CD4-positive, alpha-beta T cell treated with Interleukin-12 subunit alpha and Interleukin-12 subunit beta, for 1 hour (primary cell): Measurements from ENCODE around the gene POLR2I.
"Not testable (repeated sequence)": the region's sequence is repeated elsewhere in the genome, so short reads cannot be mapped to it uniquely, and the experiment has no call there.

Source experiments
- DNase-seq: peaks from one replicate; pipeline ENCODE4 v3.0.0-alpha.2; 2020

POLR2I gene

GRCh38 chr19:36114721-36115452, at the start of gene POLR2I:
Gene POLR2I (minus strand): TSS chr19:36114875. CDS start chr19:36114856, 19 bp downstream.
- peak; percentile 100 for DNase-seq

DNA sequence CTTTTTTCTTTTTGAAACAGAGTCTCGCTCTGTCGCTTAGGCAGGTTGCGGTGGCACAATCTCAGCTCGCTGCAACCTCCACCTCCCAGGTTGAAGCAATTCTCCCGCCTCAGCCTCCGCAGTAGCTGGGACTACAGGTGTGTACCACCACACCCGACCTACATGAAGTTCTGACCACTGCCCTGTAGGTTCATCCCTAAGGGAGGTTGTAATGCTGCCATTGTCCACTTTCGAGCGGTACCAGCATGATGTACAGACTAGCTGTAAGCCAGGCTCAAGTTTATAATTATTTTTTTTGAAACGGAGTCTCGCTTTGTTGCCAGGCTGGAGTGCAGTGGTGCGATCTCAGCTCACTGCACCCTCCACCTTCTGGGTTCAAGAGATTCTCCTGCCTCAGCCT, 49.1 kb upstream of the POLR2I start:
- DNase-seq: no peak

DNA sequence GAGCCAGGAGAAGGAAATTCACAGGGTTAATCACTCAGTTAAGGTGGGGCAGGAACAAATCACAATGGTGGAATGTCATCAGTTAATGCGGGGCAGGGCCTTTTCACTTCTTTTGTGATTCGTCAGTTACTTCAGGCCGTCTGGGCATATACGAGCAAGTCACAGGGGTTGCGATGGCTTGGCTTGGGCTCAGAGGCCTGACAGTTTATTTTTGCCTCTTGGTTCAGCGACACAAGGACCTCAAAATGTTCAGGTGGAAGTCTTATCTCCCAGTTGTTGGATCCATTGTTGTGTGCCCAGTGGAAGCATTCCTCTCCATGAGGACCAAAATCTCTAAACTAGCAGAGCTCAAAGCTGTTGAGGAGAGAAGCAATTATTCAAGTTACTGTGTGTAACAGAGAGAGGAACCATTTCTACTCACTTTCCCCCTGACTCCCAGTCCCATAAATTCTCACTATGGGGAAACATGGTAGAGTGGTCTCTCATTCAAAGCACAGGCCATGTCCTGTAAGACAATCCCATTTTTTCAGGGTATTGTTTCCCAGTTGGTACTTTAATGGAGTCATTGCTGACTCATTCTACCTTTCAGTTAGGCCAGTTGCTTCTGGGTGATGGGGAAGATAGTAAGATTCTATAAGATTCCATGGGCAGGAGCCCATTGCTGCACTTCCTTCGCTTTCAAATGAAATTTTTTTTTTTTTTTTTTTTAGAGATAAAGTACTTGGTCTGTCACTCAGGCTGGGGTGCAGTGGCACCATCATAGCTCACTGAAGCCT, 46.3 kb upstream of the POLR2I start:
- no peak for DNase-seq

GRCh38 chr19:36153126-36153525, 38.5 kb upstream of the POLR2I start:
- DNase-seq: no peak

DNA sequence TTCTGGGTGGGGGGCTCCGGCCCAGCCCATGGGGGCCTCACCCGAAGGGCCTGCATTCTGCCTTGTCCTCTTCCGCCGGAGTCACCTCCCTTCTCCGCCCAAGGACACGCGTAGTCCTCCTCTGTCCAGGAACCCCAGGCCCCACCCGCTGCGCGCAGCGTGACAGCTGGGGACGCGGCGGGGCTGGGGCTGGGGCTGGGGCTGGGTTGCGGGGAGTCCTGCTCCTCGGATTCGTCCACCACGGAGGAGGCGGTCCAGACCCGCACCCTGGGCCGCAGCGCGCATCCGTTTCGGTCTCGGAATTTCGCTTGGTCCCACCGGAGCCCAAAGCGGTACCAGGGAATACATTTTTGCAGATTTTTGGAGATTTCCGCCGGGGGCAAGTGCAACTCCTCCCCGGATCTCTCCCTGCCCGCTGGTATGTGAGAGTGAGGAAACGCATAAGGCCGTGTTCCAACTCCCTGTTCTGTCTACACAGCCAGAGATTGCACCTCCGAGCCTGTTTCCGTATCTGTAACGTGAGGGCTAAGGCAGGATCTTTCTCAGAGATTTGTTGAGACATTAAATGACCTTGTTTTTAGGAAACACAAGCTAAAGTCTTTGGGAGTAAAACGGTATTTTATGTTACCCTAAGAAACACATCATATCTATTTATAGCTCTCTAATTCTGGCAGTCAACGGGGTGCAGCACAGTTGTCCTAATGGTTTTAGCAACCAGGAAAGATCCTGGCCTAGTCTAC, 37.8 kb upstream of the POLR2I start, which contains the start of gene COX7A1:
Gene COX7A1 (minus strand): TSS at position 96 of the 740 bp plus-strand sequence. CDS start 40 bp downstream, at position 56.
- DNase-seq: no peak

DNA sequence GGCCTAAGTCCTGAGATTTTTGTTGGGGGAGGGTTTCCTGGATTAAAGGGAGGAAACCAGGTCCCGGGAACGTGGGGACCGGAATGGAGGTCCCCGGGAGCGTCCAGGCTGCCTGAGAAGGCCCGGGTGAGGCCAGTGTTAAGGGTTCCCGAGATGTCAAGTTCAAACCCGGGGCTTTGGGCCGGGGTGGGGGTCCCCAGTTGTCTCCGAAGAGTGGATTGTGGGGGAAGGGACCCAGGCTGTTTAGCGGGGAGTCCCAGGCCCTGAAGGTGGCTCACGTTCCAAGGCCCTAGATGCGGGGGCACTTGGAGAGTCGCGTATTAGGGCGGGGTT, 37.3 kb upstream of the POLR2I start:
- no peak for DNase-seq

GRCh38 chr19:36151144-36152018, 36.7 kb upstream of the POLR2I start:
- no peak for DNase-seq

DNA sequence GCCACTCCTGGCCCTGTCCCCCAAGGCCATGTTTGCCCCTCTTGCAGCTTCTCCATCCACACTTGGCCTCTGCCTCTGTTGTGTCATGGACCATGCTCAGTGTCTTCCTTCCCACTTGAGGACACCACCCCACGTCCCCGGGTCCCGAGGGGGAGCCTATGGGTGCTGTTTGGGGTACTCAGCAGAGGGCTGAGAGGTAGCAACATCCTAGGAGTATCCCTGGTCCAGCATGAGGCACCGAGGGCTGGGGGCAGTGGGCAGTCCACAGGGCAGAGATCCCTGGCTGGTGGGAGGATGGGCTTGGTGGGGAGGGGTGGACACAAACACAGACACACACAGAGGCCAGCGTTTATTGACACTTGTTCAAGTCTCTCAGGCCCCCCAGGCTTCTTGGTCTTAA, 35.9 kb upstream of the POLR2I start:
- DNase-seq: no peak

DNA sequence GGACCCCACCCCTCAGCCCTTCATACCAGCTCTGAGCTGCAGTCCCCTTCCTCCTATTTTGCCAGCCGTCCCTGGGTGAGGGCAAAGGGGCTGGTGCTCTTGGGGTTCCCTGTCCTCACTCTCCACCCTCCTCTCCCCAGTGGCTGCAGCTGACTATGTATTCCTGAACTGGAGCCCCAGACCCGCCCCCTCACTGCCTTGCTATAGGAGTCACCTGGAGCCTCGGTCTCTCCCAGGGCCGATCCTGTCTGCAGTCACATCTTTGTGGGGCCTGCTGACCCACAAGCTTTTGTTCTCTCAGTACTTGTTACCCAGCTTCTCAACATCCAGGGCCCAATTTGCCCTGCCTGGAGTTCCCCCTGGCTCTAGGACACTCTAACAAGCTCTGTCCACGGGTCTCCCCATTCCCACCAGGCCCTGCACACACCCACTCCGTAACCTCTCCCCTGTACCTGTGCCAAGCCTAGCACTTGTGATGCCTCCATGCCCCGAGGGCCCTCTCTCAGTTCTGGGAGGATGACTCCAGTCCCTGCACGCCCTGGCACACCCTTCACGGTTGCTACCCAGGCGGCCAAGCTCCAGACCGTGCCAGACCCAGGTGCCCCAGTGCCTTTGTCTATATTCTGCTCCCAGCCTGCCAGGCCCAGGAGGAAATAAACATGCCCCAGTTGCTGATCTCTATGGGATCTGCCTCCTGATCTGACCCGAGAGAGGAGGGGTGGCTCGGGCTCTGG, 35.2 kb upstream of the POLR2I start:
- no peak for DNase-seq

DNA sequence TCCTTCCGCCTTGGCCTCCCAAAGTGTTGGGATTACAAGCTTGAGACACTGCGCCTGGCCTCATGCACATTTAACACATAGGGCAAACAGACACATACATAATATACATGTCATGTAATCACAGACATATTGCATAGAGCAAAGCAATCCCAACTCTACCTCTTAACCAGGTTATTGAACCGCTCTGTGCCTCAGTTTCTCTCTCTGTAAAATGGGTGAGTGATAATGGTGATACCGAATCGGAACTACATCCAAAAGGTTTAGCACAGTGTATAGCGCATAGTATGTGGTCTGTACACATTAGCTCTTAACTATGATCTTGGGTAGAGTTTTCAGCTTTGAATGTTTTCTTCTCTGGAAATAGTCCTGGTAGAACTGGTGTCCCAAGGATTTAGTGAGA, 29.9 kb upstream of the POLR2I start:
- DNase-seq: no peak

DNA sequence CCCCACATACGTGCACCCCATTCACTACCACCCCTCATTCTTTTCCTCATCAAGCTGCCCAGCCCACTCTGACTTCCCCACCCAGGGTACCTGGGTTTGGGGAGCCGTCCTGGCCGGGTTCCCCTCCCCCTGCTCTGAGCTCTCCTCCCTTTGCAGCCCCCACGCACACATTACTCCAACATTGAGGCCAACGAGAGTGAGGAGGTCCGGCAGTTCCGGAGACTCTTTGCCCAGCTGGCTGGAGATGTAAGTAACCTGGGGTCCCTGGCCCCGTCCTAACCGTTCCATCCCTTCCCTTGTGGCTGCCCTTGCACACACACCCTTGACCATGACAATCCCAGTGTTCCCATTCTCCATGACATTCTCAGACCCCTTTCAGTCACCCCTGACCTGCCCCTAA, 27.8 kb upstream of the POLR2I start:
- DNase-seq: no peak

- DNase-seq: no peak
These were observed 27.4 kb upstream of the POLR2I start for GRCh38 chr19:36142046-36142445.

DNA sequence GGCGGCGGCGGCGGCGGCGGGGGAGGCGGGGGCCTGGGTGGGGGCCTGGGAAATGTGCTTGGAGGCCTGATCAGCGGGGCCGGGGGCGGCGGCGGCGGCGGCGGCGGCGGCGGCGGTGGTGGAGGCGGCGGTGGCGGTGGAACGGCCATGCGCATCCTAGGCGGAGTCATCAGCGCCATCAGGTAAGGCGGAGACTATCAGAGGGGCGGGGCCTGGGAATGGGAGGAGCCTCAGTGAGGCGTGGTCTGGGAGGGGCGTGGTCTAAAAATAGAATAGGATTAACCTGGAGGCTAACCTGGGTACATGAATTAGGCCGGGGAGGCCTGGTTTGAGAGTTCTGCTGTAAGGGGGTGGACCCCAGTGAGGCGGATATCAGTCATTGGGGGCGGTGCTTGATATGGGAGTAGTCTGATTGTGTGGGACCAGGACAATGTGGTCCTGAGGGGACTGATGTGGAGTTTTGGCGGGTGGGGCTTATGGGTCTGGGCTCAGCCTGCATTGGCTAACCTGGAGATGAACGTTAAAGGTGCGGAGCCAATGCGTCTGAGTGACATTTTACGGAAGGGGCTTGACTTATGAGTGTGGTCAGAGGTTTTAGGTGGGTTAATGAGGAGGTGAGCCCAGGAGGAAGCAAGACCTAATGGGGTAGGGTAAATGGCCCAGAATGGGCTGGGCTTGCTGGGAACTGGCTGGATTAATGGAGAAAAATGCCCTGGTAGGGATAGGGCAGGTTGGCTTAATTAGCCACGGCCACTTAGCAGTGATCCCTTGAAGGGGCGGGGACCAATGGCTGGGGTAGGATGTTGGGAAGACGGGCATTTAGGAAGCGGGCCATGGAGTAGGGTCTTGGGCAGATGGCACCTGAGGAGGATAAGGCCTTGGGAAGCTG, 26.6 kb upstream of the POLR2I start:
- peak; percentile 93 for DNase-seq

DNA sequence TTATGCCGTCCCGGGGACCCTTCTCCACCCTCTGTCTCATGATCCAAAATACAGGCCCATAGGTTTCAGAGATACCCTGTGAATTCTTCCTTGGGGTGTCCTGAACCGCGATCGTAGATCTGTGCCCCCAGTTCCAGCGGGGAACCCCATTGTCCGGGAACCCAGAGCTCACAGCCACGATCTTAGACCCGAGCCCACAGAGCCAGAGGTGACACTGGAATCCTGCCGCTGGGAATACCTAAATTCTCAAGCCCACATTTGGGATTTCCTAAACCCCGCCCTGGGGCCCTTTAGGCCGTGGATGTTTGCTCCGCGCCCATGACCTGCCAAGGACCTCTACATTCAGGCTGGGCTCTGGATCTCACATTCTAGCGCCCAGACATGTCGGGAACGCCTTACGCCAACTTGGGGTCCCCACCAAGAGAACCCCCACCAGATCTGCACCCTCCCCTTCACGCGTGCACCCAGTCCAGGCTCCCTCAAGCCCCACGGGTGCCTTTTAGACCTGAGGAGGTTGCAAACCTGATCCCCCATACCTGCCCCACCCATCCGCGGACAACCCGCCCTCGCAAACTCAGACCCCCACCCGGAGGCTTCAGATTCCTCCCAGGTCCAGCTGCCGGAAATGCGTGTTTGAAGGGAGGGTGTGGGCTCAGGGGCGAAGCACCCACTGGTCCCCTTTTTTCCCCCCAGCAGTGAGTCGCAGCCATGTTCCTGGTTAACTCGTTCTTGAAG, 25.8 kb upstream of the POLR2I start:
- DNase-seq: no peak

DNA sequence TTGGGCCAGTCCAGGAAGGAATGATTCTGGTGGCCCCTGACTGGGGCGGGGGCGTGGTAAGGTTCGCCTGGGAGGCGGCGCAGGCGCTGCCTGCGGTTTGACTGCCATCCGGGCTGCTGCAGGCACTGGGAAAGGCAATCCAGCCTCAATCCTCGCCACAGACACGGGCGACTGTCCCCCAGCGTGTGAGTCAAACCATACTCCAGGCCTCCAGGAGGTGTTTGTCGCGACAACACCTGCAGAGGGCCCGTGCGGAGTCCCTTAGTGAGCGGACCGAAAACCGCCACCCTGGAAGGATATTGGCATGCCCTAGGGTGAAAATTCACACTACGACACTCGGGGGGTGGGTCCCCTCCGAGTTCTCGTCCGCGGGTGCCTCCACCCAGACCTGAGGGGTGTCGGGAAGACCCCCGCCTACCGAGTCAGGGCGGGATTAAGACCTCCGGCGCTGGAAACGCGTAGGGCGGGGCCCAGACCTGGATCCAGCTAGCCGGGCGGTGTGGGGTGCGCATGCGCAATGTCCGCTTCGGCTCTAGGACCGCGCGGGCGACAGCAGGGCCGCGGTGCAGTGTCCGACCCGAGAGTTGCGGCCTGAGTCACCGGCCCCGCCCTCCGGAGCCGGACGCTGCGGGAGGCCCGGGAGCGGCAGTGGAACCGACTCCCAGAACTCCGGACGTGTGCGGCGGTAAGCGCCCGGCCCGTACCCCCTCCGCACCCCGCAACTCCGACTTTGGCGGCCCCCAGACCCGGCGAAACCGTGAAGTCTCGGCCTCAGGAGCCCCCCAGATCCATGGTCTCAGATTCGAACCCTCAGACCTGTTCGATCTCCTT, 25.0 kb upstream of the POLR2I start, which contains the start of gene CAPNS1:
Gene CAPNS1 (plus strand): TSS at position 594 of the 831 bp plus-strand sequence. CDS start 946 bp downstream, outside the sequence.
- DNase-seq: peak; percentile 94

DNA sequence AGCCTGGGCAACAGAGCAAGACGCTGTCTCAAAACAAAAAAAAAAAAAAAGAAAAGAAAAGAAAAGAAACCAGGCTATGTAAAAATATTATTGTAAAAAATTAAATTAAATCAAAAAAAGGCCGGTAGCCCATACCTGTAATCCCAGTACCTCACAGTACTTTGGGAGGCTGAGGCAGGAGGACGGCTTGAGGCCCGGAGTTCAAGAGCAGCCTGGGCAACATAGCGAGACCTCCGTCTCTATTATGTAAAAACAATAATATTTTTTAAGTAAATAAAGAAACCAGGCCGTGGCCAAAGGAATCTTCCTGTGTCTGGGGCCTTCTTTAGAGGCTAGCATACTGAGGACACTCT, 24.4 kb upstream of the POLR2I start:
- no peak for DNase-seq

GRCh38 chr19:36136964-36137686, 22.4 kb upstream of the POLR2I start:
- no peak for DNase-seq

DNA sequence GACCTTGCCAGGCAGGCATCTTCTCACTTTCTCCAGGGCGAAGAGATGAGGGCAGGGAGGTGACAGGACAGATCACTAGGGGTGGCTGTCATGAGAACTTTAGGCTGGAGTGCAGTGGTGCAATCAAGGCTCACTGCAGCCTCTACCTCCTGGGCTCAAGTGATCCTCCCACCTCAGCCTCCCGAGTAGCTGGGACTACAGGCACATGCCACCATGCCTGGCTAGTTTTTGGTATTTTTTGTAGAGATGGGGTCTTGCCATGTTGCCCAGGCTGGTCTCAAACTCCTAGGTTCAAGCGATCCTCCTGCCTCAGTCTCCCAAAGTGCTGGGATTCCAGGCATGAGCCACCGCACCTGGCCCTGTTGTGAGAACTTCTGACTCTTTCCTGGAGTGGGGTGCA, 20.2 kb upstream of the POLR2I start:
- DNase-seq: not testable (repeated sequence)
